ENCODE results near the gene VSIG10L. TPM values are rescaled to one million over a fixed set of nuclear protein-coding genes. Genes with fewer than 3 reads are reported as not detected.
A peak's percentile ranks its signal among the peaks of the same experiment; 100 is the strongest.

VSIG10L gene
- total RNA-seq, 2 donors from 2014 or later, result 0.78 to 1.3 TPM

- H3K4me3 ChIP-seq, result no peak overlapping the region
- no peaks in the 10 kb centered on the region for H3K9me3 ChIP-seq
- H3K27ac ChIP-seq, result no peak overlapping the region
- no peaks in the 10 kb centered on the region for H3K4me1 ChIP-seq
- H3K27me3 ChIP-seq, result no peaks in the 10 kb centered on the region
- ATAC-seq, result peak; percentile 18
- no peaks in the 10 kb centered on the region for H3K36me3 ChIP-seq (replicated peaks in 1 of 2; ENCODE audit: insufficient read depth in 1 of 2, low read depth in 2 of 2)
- TF ChIP-seq POLR2A (IDR thresholded peaks at IDR 0.05) (no peak), CTCF (IDR thresholded peaks at IDR 0.05) (no peak)
- peak in 1 of 4 donors; percentile 18 for DNase-seq
- intact Hi-C loops (cut with DNase I), result no loop called here
- WGBS, 2 donors, result 15% methylated on average over 14 of the region's 14 CpGs; no CpG with 5 or more reads in 1 of the 2 donors
Observed at GRCh38 chr19:51320280-51320657, 21.7 kb downstream of the VSIG10L start.

- Histone ChIP-seq H3K27me3 (no peaks in the 10 kb centered on the region), H3K4me3 (no peak overlapping the region), H3K4me1 (no peaks in the 10 kb centered on the region), H3K36me3 (replicated peaks in 1 of 2; ENCODE audit: insufficient read depth in 1 of 2, low read depth in 2 of 2) (no peaks in the 10 kb centered on the region), H3K9me3 (no peaks in the 10 kb centered on the region), H3K27ac (no peak overlapping the region)
- intact Hi-C loops (cut with DNase I), result no loop called here
- 61 to 63% methylated on average over 11 to 14 of the region's 14 CpGs for WGBS, 2 donors
- DNase-seq, result no peak
- ATAC-seq, result no peak
- TF ChIP-seq CTCF (IDR thresholded peaks at IDR 0.05), result no peak
- no peak for TF ChIP-seq POLR2A (IDR thresholded peaks at IDR 0.05)
Observed at GRCh38 chr19:51319649-51320279, 22.2 kb downstream of the VSIG10L start.

- Histone ChIP-seq H3K36me3 (replicated peaks in 1 of 2; ENCODE audit: insufficient read depth in 1 of 2, low read depth in 2 of 2) (no peaks in the 10 kb centered on the region), H3K27me3 (no peaks in the 10 kb centered on the region), H3K4me3 (no peak overlapping the region), H3K4me1 (no peaks in the 10 kb centered on the region), H3K27ac (no peak overlapping the region), H3K9me3 (no peaks in the 10 kb centered on the region)
- TF ChIP-seq POLR2A (IDR thresholded peaks at IDR 0.05) (no peak), CTCF (IDR thresholded peaks at IDR 0.05) (no peak)
- 55 to 60% methylated on average over 19 to 23 of the region's 23 CpGs for WGBS, 2 donors
- ATAC-seq, result no peak
- no peak for DNase-seq
- intact Hi-C loops (cut with DNase I), result no loop called here
Observed at GRCh38 chr19:51318687-51319648, 23.0 kb downstream of the VSIG10L start.

- H3K9me3 ChIP-seq, result no peaks in the 10 kb centered on the region
- H3K36me3 ChIP-seq (replicated peaks in 1 of 2; ENCODE audit: insufficient read depth in 1 of 2, low read depth in 2 of 2), result no peaks in the 10 kb centered on the region
- no peak overlapping the region for H3K4me3 ChIP-seq
- no peak for ATAC-seq
- H3K27me3 ChIP-seq, result no peaks in the 10 kb centered on the region
- no peaks in the 10 kb centered on the region for H3K4me1 ChIP-seq
- no peak for TF ChIP-seq POLR2A (IDR thresholded peaks at IDR 0.05)
- TF ChIP-seq CTCF (IDR thresholded peaks at IDR 0.05), result no peak
- 33 to 40% methylated on average over 1 of the region's 1 CpG for WGBS, 2 donors
- no peak overlapping the region for H3K27ac ChIP-seq
- intact Hi-C loops (cut with DNase I), result no loop called here
- no peak for DNase-seq
Observed at GRCh38 chr19:51317968-51318367, 24.0 kb downstream of the VSIG10L start.

Data from body of pancreas (tissue), 4 donors.